Measurements from ENCODE around the gene CD109. TPM values are rescaled to one million over a fixed set of nuclear protein-coding genes. Genes with fewer than 3 reads are reported as not detected.
A peak's percentile ranks its signal among the peaks of the same experiment; 100 is the strongest.

CD109 gene
- polyA plus RNA-seq (0.07 and 0.16 TPM in 2 replicates), polyA minus RNA-seq (under 0.01 TPM in 1 of 2 replicates, not detected in the other)

GRCh38 chr6:73695619-73696421 is at the start of gene CD109:
TSS of gene CD109 (plus strand) at chr6:73696203. CDS start at chr6:73696216, 13 bp downstream.
- H3K27ac ChIP-seq (ENCODE audit: low read length): no peak within 1 kb of the TSS
- no peak within 1 kb of the TSS for H3K9ac ChIP-seq (ENCODE audit: low read length)
- no peak within 1 kb of the TSS for H2AFZ ChIP-seq (ENCODE audit: low read depth, low read length)
- no peaks in the 10 kb centered on the region for H3F3A ChIP-seq (ENCODE audit: insufficient read depth, low read length, poor library complexity, severe bottlenecking)
- no peaks in the 10 kb centered on the region for H4K20me1 ChIP-seq (ENCODE audit: insufficient read depth)
- H3K79me2 ChIP-seq (replicated peaks; ENCODE audit: insufficient read depth, low read length): no peaks in the 10 kb centered on the region
- H3K27me3 ChIP-seq (ENCODE audit: insufficient read depth, low read depth, low read length): peaks cover 25% of the 10 kb centered on the region
- H3K36me3 ChIP-seq (ENCODE audit: insufficient read depth, low read length): no peaks in the 10 kb centered on the region
- no peaks in the 10 kb centered on the region for H3K9me3 ChIP-seq (ENCODE audit: low read length)
- TF ChIP-seq REST (IDR thresholded peaks at IDR 0.05; ENCODE audit: borderline replicate concordance): no peak
- no peak for TF ChIP-seq MXI1 (conservative IDR thresholded peaks at IDR 0.05; ENCODE audit: poor library complexity, severe bottlenecking)
- no peak for TF ChIP-seq SMC3 (conservative IDR thresholded peaks at IDR 0.05; ENCODE audit: poor library complexity)
- no peak for TF ChIP-seq RAD21 (conservative IDR thresholded peaks at IDR 0.05)
- no peak for TF ChIP-seq POLR2AphosphoS5 (IDR thresholded peaks at IDR 0.05)
- TF ChIP-seq, protein P1, sequence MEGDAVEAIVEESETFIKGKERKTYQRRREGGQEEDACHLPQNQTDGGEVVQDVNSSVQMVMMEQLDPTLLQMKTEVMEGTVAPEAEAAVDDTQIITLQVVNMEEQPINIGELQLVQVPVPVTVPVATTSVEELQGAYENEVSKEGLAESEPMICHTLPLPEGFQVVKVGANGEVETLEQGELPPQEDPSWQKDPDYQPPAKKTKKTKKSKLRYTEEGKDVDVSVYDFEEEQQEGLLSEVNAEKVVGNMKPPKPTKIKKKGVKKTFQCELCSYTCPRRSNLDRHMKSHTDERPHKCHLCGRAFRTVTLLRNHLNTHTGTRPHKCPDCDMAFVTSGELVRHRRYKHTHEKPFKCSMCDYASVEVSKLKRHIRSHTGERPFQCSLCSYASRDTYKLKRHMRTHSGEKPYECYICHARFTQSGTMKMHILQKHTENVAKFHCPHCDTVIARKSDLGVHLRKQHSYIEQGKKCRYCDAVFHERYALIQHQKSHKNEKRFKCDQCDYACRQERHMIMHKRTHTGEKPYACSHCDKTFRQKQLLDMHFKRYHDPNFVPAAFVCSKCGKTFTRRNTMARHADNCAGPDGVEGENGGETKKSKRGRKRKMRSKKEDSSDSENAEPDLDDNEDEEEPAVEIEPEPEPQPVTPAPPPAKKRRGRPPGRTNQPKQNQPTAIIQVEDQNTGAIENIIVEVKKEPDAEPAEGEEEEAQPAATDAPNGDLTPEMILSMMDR (IDR thresholded peaks at IDR 0.05; ENCODE audit: poor library complexity, severe bottlenecking): no peak
- TF ChIP-seq EZH2 (IDR thresholded peaks at IDR 0.05; ENCODE audit: borderline replicate concordance, insufficient read depth, low read length, poor library complexity, severe bottlenecking): no peak
- no peak for TF ChIP-seq TAF1 (IDR thresholded peaks at IDR 0.05; ENCODE audit: low read depth)
- no peak for TF ChIP-seq EP300 (conservative IDR thresholded peaks at IDR 0.05; ENCODE audit: poor library complexity, severe bottlenecking)
- H3K4me2 ChIP-seq (ENCODE audit: low read length): no peak within 1 kb of the TSS
- H3K4me3 ChIP-seq (ENCODE audit: low read length): peak within 1 kb of the TSS; percentile 57
- H3K9me2 ChIP-seq (ENCODE audit: insufficient read depth, low read length): no peaks in the 10 kb centered on the region

GRCh38 chr6:73648166-73648565 is 47.8 kb upstream of the CD109 start:
- Histone ChIP-seq H3K9ac (ENCODE audit: low read length) (no peak overlapping the region), H3K27ac (ENCODE audit: low read length) (no peak overlapping the region), H3K9me3 (ENCODE audit: low read length) (no peaks in the 10 kb centered on the region), H3K36me3 (ENCODE audit: insufficient read depth, low read length) (no peaks in the 10 kb centered on the region), H3K4me2 (ENCODE audit: low read length) (no peak overlapping the region), H3K4me3 (ENCODE audit: low read length) (no peak overlapping the region), H4K20me1 (ENCODE audit: insufficient read depth) (no peaks in the 10 kb centered on the region), H3K79me2 (replicated peaks; ENCODE audit: insufficient read depth, low read length) (no peaks in the 10 kb centered on the region), H3K27me3 (ENCODE audit: insufficient read depth, low read depth, low read length) (no peaks in the 10 kb centered on the region), H3K9me2 (ENCODE audit: insufficient read depth, low read length) (no peaks in the 10 kb centered on the region), H2AFZ (ENCODE audit: low read depth, low read length) (no peak overlapping the region), H3F3A (ENCODE audit: insufficient read depth, low read length, poor library complexity, severe bottlenecking) (no peaks in the 10 kb centered on the region)
- no peak for TF ChIP-seq MXI1 (conservative IDR thresholded peaks at IDR 0.05; ENCODE audit: poor library complexity, severe bottlenecking)
- TF ChIP-seq RAD21 (conservative IDR thresholded peaks at IDR 0.05): no peak
- TF ChIP-seq, protein P1 (IDR thresholded peaks at IDR 0.05; ENCODE audit: poor library complexity, severe bottlenecking): no peak
- TF ChIP-seq EP300 (conservative IDR thresholded peaks at IDR 0.05; ENCODE audit: poor library complexity, severe bottlenecking): no peak
- TF ChIP-seq EZH2 (IDR thresholded peaks at IDR 0.05; ENCODE audit: borderline replicate concordance, insufficient read depth, low read length, poor library complexity, severe bottlenecking): no peak
